GM12878 (cell line): ENCODE results near the gene DNAAF2. TPM values are rescaled to one million over a fixed set of nuclear protein-coding genes. Genes with fewer than 3 reads are reported as not detected.
A peak's percentile ranks its signal among the peaks of the same experiment; 100 is the strongest.

Experiments
- ATAC-seq: fragments of 200-7000 bp; cut with Tn5 transposase; 3 replicates; pipeline ENCODE4 v1.9.1; 2020; ENCODE audit warnings: mild to moderate bottlenecking, moderate library complexity
- BruUV-seq: library from RNA; stranded (reverse); fragments of 400-500 nt; replicated peaks from 2 replicates; lab custom pipeline; 2021; lab: Mats Ljungman, UMichigan
- CTCF ChIA-PET: fragments of 300-600 bp; sonication (Branson Sonifier 250); formaldehyde crosslinking; extraction: SDS; loops from one replicate; lab custom pipeline; 2021; ENCODE audit warnings: inconsistent platforms; lab: Yijun Ruan, JAX
- POLR2A ChIA-PET: fragments of 350-600 bp; formaldehyde crosslinking; extraction: SDS; loops from one replicate; lab custom pipeline; 2021; ENCODE audit warnings: inconsistent platforms; lab: Charles Lee
- RAD21 ChIA-PET: fragments of 300-600 bp; sonication (Branson Sonifier 250); formaldehyde crosslinking; loops from one replicate; lab custom pipeline; 2023; ENCODE audit warnings: antibody characterized with exemption; ENCODE audit not compliant: unreplicated experiment; lab: Charles Lee
- SMC1A ChIA-PET: fragments of 300-600 bp; sonication (Branson Sonifier 250); formaldehyde crosslinking; loops from one replicate; lab custom pipeline; 2023; ENCODE audit not compliant: unreplicated experiment, uncharacterized antibody; lab: Charles Lee
- DNase-seq: peaks from one replicate; pipeline ENCODE4 v3.0.0-alpha.2; 2011; ENCODE audit warnings: low read depth, low spot score
- FAIRE-seq: peaks from 3 replicates; lab custom pipeline; 2011; peaks lifted over from hg19 to GRCh38; lab: Jason Lieb, UNC
- H2AFZ ChIP-seq: 2 replicates; pipeline ENCODE4 v1.6.0; 2011; ENCODE audit warnings: low read depth, low read length, control low read depth; ENCODE audit not compliant: control insufficient read depth
- H3K27ac ChIP-seq: 2 replicates; pipeline ENCODE4 v1.5.1; 2011; ENCODE audit warnings: control low read depth; ENCODE audit not compliant: control insufficient read depth, insufficient read depth
- H3K27me3 ChIP-seq, 2 experiments: replicated peaks in 1 of 2; 2 replicates each; pipeline versions ENCODE4 v1.6.0 to v1.6.1; 2011; ENCODE audit warnings: low read length in 1 of 2; ENCODE audit not compliant: control insufficient read depth in 2 of 2, insufficient read depth in 2 of 2
- H3K36me3 ChIP-seq, 2 experiments: 2 replicates each; pipeline ENCODE4 v1.5.1; 2011; ENCODE audit warnings: low read length in 1 of 2; ENCODE audit not compliant: control insufficient read depth in 2 of 2, insufficient read depth in 2 of 2
- H3K4me1 ChIP-seq: 2 replicates; pipeline ENCODE4 v1.6.1; 2011; ENCODE audit warnings: mild to moderate bottlenecking, low read length, moderate library complexity, mixed read lengths; ENCODE audit not compliant: control insufficient read depth, insufficient read depth
- H3K4me2 ChIP-seq: 2 replicates; pipeline ENCODE4 v1.6.0; 2011; ENCODE audit warnings: control low read depth; ENCODE audit not compliant: control insufficient read depth, insufficient read depth
- H3K4me3 ChIP-seq: fragments of 200-600 bp; sonication (generic); 2 replicates; pipeline ENCODE4 v1.5.1; 2016
- H3K79me2 ChIP-seq: 2 replicates; pipeline ENCODE4 v1.6.0; 2011; ENCODE audit warnings: low read length; ENCODE audit not compliant: control insufficient read depth, insufficient read depth
- H3K9ac ChIP-seq: 2 replicates; pipeline ENCODE4 v1.8.0; 2011; ENCODE audit warnings: low read length, control low read depth, mixed read lengths; ENCODE audit not compliant: control insufficient read depth, insufficient read depth
- H3K9me3 ChIP-seq: replicated peaks from 3 replicates; pipeline ENCODE4 v1.5.1; 2011; ENCODE audit warnings: mild to moderate bottlenecking, low read length; ENCODE audit not compliant: control insufficient read depth, insufficient read depth
- H4K20me1 ChIP-seq: 2 replicates; pipeline ENCODE4 v1.6.0; 2011; ENCODE audit not compliant: control insufficient read depth, insufficient read depth
- CREM ChIP-seq: IDR thresholded peaks from 2 replicates; pipeline ENCODE4 v1.6.1; 2014; ENCODE audit warnings: antibody characterized with exemption, low read depth
- CTCF ChIP-seq, 3 experiments: IDR thresholded peaks in 2 of 3; conservative IDR thresholded peaks in 1 of 3; 2 replicates each; pipeline ENCODE4 v1.5.1; 2011; ENCODE audit warnings: low read depth in 3 of 3, low read length in 3 of 3, mild to moderate bottlenecking in 3 of 3, control low read depth in 2 of 3, moderate library complexity in 2 of 3, inconsistent platforms in 1 of 3, mixed read lengths in 1 of 3; ENCODE audit not compliant: control insufficient read depth in 2 of 3, insufficient read depth in 1 of 3; ENCODE audit errors: extremely low read depth in 1 of 3
- MTA3 ChIP-seq: IDR thresholded peaks from 2 replicates; pipeline ENCODE4 v1.6.1; 2012; ENCODE audit warnings: low read length, inconsistent platforms, borderline replicate concordance
- PML ChIP-seq: IDR thresholded peaks from 2 replicates; pipeline ENCODE4 v1.6.1; 2012; ENCODE audit warnings: low read length, inconsistent platforms
- SIN3A ChIP-seq: IDR thresholded peaks from 2 replicates; pipeline ENCODE4 v1.6.1; 2012; ENCODE audit warnings: low read depth, low read length, improper control_type of control experiment
- SREBF2 ChIP-seq: IDR thresholded peaks from 2 replicates; pipeline ENCODE4 v1.6.1; 2012; ENCODE audit warnings: mild to moderate bottlenecking, low read length
- TAF1 ChIP-seq: IDR thresholded peaks from 2 replicates; pipeline ENCODE4 v1.6.1; 2011; ENCODE audit warnings: mild to moderate bottlenecking, low read depth, low read length, borderline replicate concordance
- TBL1XR1 ChIP-seq: IDR thresholded peaks from 2 replicates; pipeline ENCODE4 v1.6.1; 2012; ENCODE audit warnings: low read depth, low read length, improper control_type of control experiment
- WGBS: methylation state at CpG from one replicate; pipeline ENCODE4 v1.1.6; 2016; ENCODE audit warnings: low lambda C conversion rate; ENCODE audit not compliant: insufficient replicate concordance, insufficient coverage; ENCODE audit errors: missing lambda C conversion rate; 5-methylcytosine and 5-hydroxymethylcytosine counted together
- in situ Hi-C: fragments of 300-500 bp; cut with MboI; formaldehyde crosslinking; loops from 9 replicates; pipeline ENCODE4 v1.14.3; 2018; ENCODE audit warnings: mixed read lengths
- intact Hi-C: fragments of 100-400 bp; cut with micrococcal nuclease; formaldehyde crosslinking; loops from one replicate; pipeline ENCODE4 v1.14.2; 2022; ENCODE audit not compliant: unreplicated experiment
- polyA plus RNA-seq, 11 experiments: library from polyadenylated mRNA; depleted of rRNA in 4 of 11; unstranded in 6 of 11; stranded (reverse) in 5 of 11; fragments of >200 nt; fragmentation: Nextera tagmentation in 4 of 11; fragmentation: Illumina TruSeq in 1 of 11; extraction: Ambion mirVana in 4 of 11; extraction: Trizol in 1 of 11; gene quantifications; 1 replicate in 1 of 11; 2 replicates in 10 of 11; pipeline versions ENCODE4 v1.2.1 to v1.2.3, GENCODE V29; 2011 to 2016; ENCODE audit warnings: inconsistent platforms in 2 of 11, missing spikeins in 2 of 11, low read depth in 1 of 11
- total RNA-seq, 4 experiments: library from RNA; depleted of rRNA in 3 of 4; stranded (reverse); fragments of >200 nt in 3 of 4; fragmentation: Illumina TruSeq in 1 of 4; extraction: Trizol in 1 of 4; gene quantifications; 2 replicates each; pipeline versions ENCODE4 v1.2.1 to v1.2.3, GENCODE V29; 2013 to 2021
- TF ChIP-seq, protein P1 (sequence below): IDR thresholded peaks from 2 replicates; pipeline ENCODE4 v1.6.1; 2012; ENCODE audit warnings: mild to moderate bottlenecking, low read depth, low read length
- TF ChIP-seq, protein P2 (sequence below): IDR thresholded peaks from 2 replicates; pipeline ENCODE4 v1.6.1; 2011; ENCODE audit warnings: low read depth, low read length, improper control_type of control experiment, borderline replicate concordance

The DNAAF2 gene
- total and polyA plus RNA-seq, 10 of the 15 experiments (the other 5 are each of a cell fraction or from before 2014, with no cell fraction given) = 5.7 to 24.7 (median 10.8) TPM

DNA sequence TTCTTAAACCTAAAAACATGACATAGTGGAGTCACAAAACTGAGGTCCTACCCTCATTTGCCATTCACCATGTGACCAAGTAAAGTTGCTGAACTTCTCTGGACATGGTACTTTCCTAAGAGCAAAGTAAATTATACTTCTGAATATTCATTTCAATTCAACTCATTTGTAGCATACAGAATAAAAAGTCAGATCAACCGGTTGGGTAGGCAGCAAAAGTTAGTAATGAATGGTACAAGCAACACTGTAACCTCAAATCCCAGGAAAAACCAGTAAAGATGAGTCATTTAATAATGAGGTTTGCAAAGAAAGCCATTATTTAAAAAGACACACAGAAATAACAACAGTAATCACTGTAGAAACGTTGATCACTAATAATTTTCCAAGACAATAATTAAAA, 44.2 kb upstream of the DNAAF2 start:
- ChIA-PET RAD21 (no interaction called here), CTCF (no interaction called here), POLR2A (interaction anchor here (1.4 kb wide), 1 partner anchor 9 kb away, joined by 3 read pairs; the partner anchor contains the start of gene POLE2), SMC1A (no interaction called here)
- Histone ChIP-seq H2AFZ (no peak overlapping the region), H3K9me3 (no peaks in the 10 kb centered on the region), H4K20me1 (no peaks in the 10 kb centered on the region), H3K9ac (no peak overlapping the region), H3K4me2 (no peak overlapping the region), H3K4me1 (no peaks in the 10 kb centered on the region), H3K36me3 (peaks cover 3 to 7% of the 10 kb centered on the region in 2 experiments; a peak in 3 of 4 replicates), H3K27me3 (no peaks in the 10 kb centered on the region), H3K4me3 (no peak overlapping the region), H3K27ac (no peak overlapping the region), H3K79me2 (no peaks in the 10 kb centered on the region)
- TF ChIP-seq MTA3 (no peak), TBL1XR1 (no peak)
- in situ Hi-C loops (no loop called here), intact Hi-C loops (no loop called here)
- DNase-seq = no peak
- 0% methylated on average over 2 of the region's 2 CpGs for WGBS
- ATAC-seq = peak; percentile 43
- no TSS peak for BruUV-seq
- FAIRE-seq = no peak

- DNase-seq = no peak
- no peaks in the 10 kb centered on the region for H4K20me1 ChIP-seq
- no peak overlapping the region for H3K27ac ChIP-seq
- ChIA-PET RAD21 (no interaction called here), POLR2A (interaction anchor here (0.7 to 1.4 kb wide), 2 partner anchors 11 to 21 kb away, joined by 3 read pairs; partner anchors contain the start of gene POLE2), SMC1A (no interaction called here), CTCF (interaction anchor here (0.7 kb wide), 1 partner anchor 13 kb away, joined by 3 read pairs; no protein-coding TSS in a partner anchor)
- H3K27me3 ChIP-seq = no peaks in the 10 kb centered on the region
- H2AFZ ChIP-seq = no peak overlapping the region
- WGBS = 98% methylated on average over 4 of the region's 4 CpGs
- no peaks in the 10 kb centered on the region for H3K9me3 ChIP-seq
- peaks cover 3 to 7% of the 10 kb centered on the region in 2 experiments; a peak in 3 of 4 replicates for H3K36me3 ChIP-seq
- in situ Hi-C loops = no loop called here
- no peak overlapping the region for H3K4me3 ChIP-seq
- TF ChIP-seq, protein P1, sequence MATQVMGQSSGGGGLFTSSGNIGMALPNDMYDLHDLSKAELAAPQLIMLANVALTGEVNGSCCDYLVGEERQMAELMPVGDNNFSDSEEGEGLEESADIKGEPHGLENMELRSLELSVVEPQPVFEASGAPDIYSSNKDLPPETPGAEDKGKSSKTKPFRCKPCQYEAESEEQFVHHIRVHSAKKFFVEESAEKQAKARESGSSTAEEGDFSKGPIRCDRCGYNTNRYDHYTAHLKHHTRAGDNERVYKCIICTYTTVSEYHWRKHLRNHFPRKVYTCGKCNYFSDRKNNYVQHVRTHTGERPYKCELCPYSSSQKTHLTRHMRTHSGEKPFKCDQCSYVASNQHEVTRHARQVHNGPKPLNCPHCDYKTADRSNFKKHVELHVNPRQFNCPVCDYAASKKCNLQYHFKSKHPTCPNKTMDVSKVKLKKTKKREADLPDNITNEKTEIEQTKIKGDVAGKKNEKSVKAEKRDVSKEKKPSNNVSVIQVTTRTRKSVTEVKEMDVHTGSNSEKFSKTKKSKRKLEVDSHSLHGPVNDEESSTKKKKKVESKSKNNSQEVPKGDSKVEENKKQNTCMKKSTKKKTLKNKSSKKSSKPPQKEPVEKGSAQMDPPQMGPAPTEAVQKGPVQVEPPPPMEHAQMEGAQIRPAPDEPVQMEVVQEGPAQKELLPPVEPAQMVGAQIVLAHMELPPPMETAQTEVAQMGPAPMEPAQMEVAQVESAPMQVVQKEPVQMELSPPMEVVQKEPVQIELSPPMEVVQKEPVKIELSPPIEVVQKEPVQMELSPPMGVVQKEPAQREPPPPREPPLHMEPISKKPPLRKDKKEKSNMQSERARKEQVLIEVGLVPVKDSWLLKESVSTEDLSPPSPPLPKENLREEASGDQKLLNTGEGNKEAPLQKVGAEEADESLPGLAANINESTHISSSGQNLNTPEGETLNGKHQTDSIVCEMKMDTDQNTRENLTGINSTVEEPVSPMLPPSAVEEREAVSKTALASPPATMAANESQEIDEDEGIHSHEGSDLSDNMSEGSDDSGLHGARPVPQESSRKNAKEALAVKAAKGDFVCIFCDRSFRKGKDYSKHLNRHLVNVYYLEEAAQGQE = no peak
- TF ChIP-seq TAF1 (no peak), CTCF (IDR thresholded peaks at IDR 0.05 in 2 of 3, conservative IDR thresholded peaks at IDR 0.05 in 1 of 3; ENCODE audit: control insufficient read depth in 2 of 3, extremely low read depth in 1 of 3, insufficient read depth in 1 of 3, low read depth in 3 of 3, low read length in 3 of 3) (peak in 2 of 3 experiments; percentile 10 to 29; a peak in 1 of 6 replicates), CREM (no peak), PML (no peak), SIN3A (no peak), SREBF2 (no peak)
- TF ChIP-seq, protein P2, sequence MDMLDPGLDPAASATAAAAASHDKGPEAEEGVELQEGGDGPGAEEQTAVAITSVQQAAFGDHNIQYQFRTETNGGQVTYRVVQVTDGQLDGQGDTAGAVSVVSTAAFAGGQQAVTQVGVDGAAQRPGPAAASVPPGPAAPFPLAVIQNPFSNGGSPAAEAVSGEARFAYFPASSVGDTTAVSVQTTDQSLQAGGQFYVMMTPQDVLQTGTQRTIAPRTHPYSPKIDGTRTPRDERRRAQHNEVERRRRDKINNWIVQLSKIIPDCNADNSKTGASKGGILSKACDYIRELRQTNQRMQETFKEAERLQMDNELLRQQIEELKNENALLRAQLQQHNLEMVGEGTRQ = no peak
- TF ChIP-seq, all 136 proteins: peak for 1
- no peak overlapping the region for H3K4me2 ChIP-seq
- ATAC-seq = peak; percentile 84
- intact Hi-C loops = no loop called here
- no peaks in the 10 kb centered on the region for H3K4me1 ChIP-seq
- no peaks in the 10 kb centered on the region for H3K79me2 ChIP-seq
- H3K9ac ChIP-seq = no peak overlapping the region
- no peak for FAIRE-seq
- BruUV-seq = no TSS peak
Observed at GRCh38 chr14:49677643-49678042, 42.6 kb upstream of the DNAAF2 start.
